K562 (cell line): ENCODE results near the gene MYH9. TPM values are rescaled to one million over a fixed set of nuclear protein-coding genes. Genes with fewer than 3 reads are reported as not detected.

Experiments
- ATAC-seq: fragments of 200-7000 bp; cut with Tn5 transposase; 3 replicates; pipeline ENCODE4 v1.9.1; 2020; ENCODE audit warnings: moderate library complexity
- BruUV-seq: library from RNA; stranded (reverse); fragments of 400-500 nt; replicated peaks from 2 replicates; lab custom pipeline; 2021; lab: Mats Ljungman, UMichigan
- CTCF ChIA-PET: fragments of 300-600 bp; formaldehyde crosslinking; extraction: SDS; loops from one replicate; lab custom pipeline; 2021; ENCODE audit warnings: low intra/inter-chr PET ratio; lab: Yijun Ruan, JAX
- POLR2A ChIA-PET: fragments of 300-600, 350-650 bp; sonication (Branson Sonifier 250); formaldehyde crosslinking; extraction: SDS; loops from one replicate; lab custom pipeline; 2021; ENCODE audit warnings: antibody characterized with exemption, inconsistent platforms; lab: Yijun Ruan, JAX
- DNase-seq, 4 experiments: peaks; one replicate each; pipeline versions ENCODE4 v3.0.0 to v3.0.0-alpha.2; 2011 to 2018; ENCODE audit warnings: low spot score in 3 of 4, mixed read lengths in 3 of 4; ENCODE audit errors: extremely low read depth in 1 of 4
- FAIRE-seq: peaks from 2 replicates; lab custom pipeline; 2011; peaks lifted over from hg19 to GRCh38; lab: Jason Lieb, UNC
- H2AFZ ChIP-seq: 2 replicates; pipeline ENCODE4 v1.6.0; 2011; ENCODE audit warnings: low read depth, low read length, control low read depth, inconsistent platforms
- H3K27ac ChIP-seq: fragments of 200-600 bp; 3 replicates; pipeline ENCODE4 v1.8.0; 2011; ENCODE audit warnings: low read depth, mild to moderate bottlenecking, control low read depth, inconsistent platforms, low read length, moderate library complexity, mixed read lengths; ENCODE audit errors: extremely low read depth
- H3K27me3 ChIP-seq, 2 experiments: fragments of 300-600 bp in 1 of 2; 2 replicates in 1 of 2; 3 replicates in 1 of 2; pipeline versions ENCODE4 v1.6.0 to v1.8.0; 2011; ENCODE audit warnings: inconsistent platforms in 2 of 2, low read length in 2 of 2, mild to moderate bottlenecking in 1 of 2, mixed read lengths in 1 of 2, moderate library complexity in 1 of 2; ENCODE audit not compliant: control insufficient read depth in 2 of 2, insufficient read depth in 2 of 2
- H3K36me3 ChIP-seq: fragments of 300-600 bp; 3 replicates; pipeline ENCODE4 v1.8.0; 2011; ENCODE audit warnings: mild to moderate bottlenecking, low read length, inconsistent platforms; ENCODE audit not compliant: control insufficient read depth, insufficient read depth
- H3K4me1 ChIP-seq, 2 experiments: fragments of 200-600 bp in 1 of 2; replicated peaks in 1 of 2; 2 replicates in 1 of 2; 3 replicates in 1 of 2; pipeline versions ENCODE4 v1.5.1 to v1.8.0; 2011; ENCODE audit warnings: inconsistent platforms in 2 of 2, low read length in 2 of 2, mild to moderate bottlenecking in 1 of 2, mixed read lengths in 1 of 2, moderate library complexity in 1 of 2; ENCODE audit not compliant: control insufficient read depth in 2 of 2, insufficient read depth in 2 of 2
- H3K4me2 ChIP-seq: 2 replicates; pipeline ENCODE4 v1.6.1; 2011; ENCODE audit warnings: low read length, control low read depth, inconsistent platforms, mixed read lengths; ENCODE audit not compliant: insufficient read depth
- H3K4me3 ChIP-seq: fragments of 200-600 bp; sonication (generic), shearing (Covaris generic); 2 replicates; pipeline ENCODE4 v1.5.1; 2016; ENCODE audit warnings: control low read depth, inconsistent platforms
- H3K79me2 ChIP-seq: fragments of 200-600 bp; 3 replicates; pipeline ENCODE4 v1.8.0; 2011; ENCODE audit warnings: low read length, inconsistent platforms; ENCODE audit not compliant: control insufficient read depth, insufficient read depth
- H3K9ac ChIP-seq, 2 experiments: 2 replicates each; pipeline versions ENCODE4 v1.6.0 to v1.6.1; 2011; ENCODE audit warnings: low read depth in 2 of 2, low read length in 2 of 2, control low read depth in 1 of 2, inconsistent platforms in 1 of 2, mild to moderate bottlenecking in 1 of 2, mixed read lengths in 1 of 2; ENCODE audit not compliant: insufficient read depth in 1 of 2
- H3K9me1 ChIP-seq: one replicate; pipeline ENCODE4 v1.6.0; 2011; ENCODE audit warnings: inconsistent platforms, mild to moderate bottlenecking, low read length, moderate library complexity; ENCODE audit not compliant: control insufficient read depth, insufficient read depth
- H3K9me3 ChIP-seq: replicated peaks from 2 replicates; pipeline ENCODE4 v1.5.1; 2011; ENCODE audit warnings: low read depth, low read length, inconsistent platforms; ENCODE audit not compliant: control insufficient read depth, insufficient read depth
- H4K20me1 ChIP-seq: replicated peaks from 2 replicates; pipeline ENCODE4 v1.6.1; 2011; ENCODE audit warnings: low read length, inconsistent platforms, mixed read lengths; ENCODE audit not compliant: control insufficient read depth, insufficient read depth
- BDP1 ChIP-seq: IDR thresholded peaks from 3 replicates; pipeline ENCODE4 v1.6.1; 2011; ENCODE audit not compliant: insufficient read length, insufficient read depth
- E2F5 ChIP-seq: sonication (generic); formaldehyde crosslinking; IDR thresholded peaks from 2 replicates; pipeline ENCODE4 v1.8.0; 2022; ENCODE audit warnings: mild to moderate bottlenecking, missing genetic modification reagents
- HLTF ChIP-seq: fragments of 450-650 bp; IDR thresholded peaks from 2 replicates; pipeline ENCODE4 v1.6.1; 2016
- MAFF ChIP-seq: IDR thresholded peaks from 2 replicates; pipeline ENCODE4 v1.6.1; 2012; ENCODE audit warnings: low read length, improper control_type of control experiment
- MLLT1 ChIP-seq, 2 experiments: fragments of 450-650 bp; IDR thresholded peaks; 2 replicates each; pipeline ENCODE4 v1.6.1; 2016
- PRPF4 ChIP-seq: fragments of 200-400 bp; formaldehyde crosslinking; IDR thresholded peaks from one replicate; pipeline ENCODE4 v1.6.1; 2017; ENCODE audit warnings: low read length, low read depth, mild to moderate bottlenecking; ENCODE audit not compliant: insufficient read depth, poor library complexity, severe bottlenecking
- RBM22 ChIP-seq: fragments of 200-400 bp; formaldehyde crosslinking; IDR thresholded peaks from 2 replicates; pipeline ENCODE4 v1.6.1; 2018; ENCODE audit warnings: low read length, low read depth; ENCODE audit not compliant: poor library complexity, severe bottlenecking
- RNF2 ChIP-seq: sonication (generic); IDR thresholded peaks from 2 replicates; pipeline ENCODE4 v1.6.1; 2016
- SRSF7 ChIP-seq: fragments of 200-400 bp; formaldehyde crosslinking; optimal IDR thresholded peaks from 2 replicates; pipeline ENCODE3; 2017; ENCODE audit warnings: mild to moderate bottlenecking, low read depth, low read length
- TAF15 ChIP-seq: fragments of 200-400 bp; formaldehyde crosslinking; IDR thresholded peaks from 2 replicates; pipeline ENCODE4 v1.6.1; 2017; ENCODE audit warnings: mild to moderate bottlenecking, low read depth, low read length, moderate library complexity
- TSC22D4 ChIP-seq: fragments of 450-650 bp; IDR thresholded peaks from 2 replicates; pipeline ENCODE4 v1.6.1; 2016; ENCODE audit warnings: missing genetic modification characterization, missing biosample characterization, control low read depth
- ZFX ChIP-seq: sonication (generic); formaldehyde crosslinking; IDR thresholded peaks from 2 replicates; pipeline ENCODE4 v1.8.0; 2022; ENCODE audit warnings: mild to moderate bottlenecking, missing genetic modification reagents, moderate library complexity
- ZNF764 ChIP-seq: fragments of 250-450 bp; sonication (Bioruptor Pico); IDR thresholded peaks from 2 replicates; pipeline ENCODE4 v1.4.0; 2020; ENCODE audit warnings: low read depth, mild to moderate bottlenecking, moderate library complexity
- ZNF780A ChIP-seq: fragments of 250-450 bp; sonication (Bioruptor Pico); IDR thresholded peaks from 2 replicates; pipeline ENCODE4 v1.5.0; 2021; ENCODE audit warnings: mild to moderate bottlenecking
- WGBS: fragments of 100-300 bp; shearing (Covaris generic); methylation state at CpG from one replicate; pipeline ENCODE4 v1.1.6; 2016; ENCODE audit warnings: low coverage, mixed read lengths; ENCODE audit not compliant: insufficient coverage; ENCODE audit errors: missing lambda C conversion rate; 5-methylcytosine and 5-hydroxymethylcytosine counted together
- in situ Hi-C: fragments of 300-500 bp; cut with MboI; formaldehyde crosslinking; loops from 4 replicates; pipeline ENCODE4 v1.15.0; 2018; ENCODE audit warnings: inconsistent platforms, mixed read lengths
- intact Hi-C: fragments of 100-400 bp; cut with micrococcal nuclease; formaldehyde crosslinking; loops from 2 replicates; pipeline ENCODE4 v1.14.2; 2022
- polyA plus RNA-seq, 8 experiments: library from polyadenylated mRNA; depleted of rRNA in 4 of 8; stranded (reverse) in 5 of 8; unstranded in 3 of 8; fragments of >200 nt; fragmentation: Nextera tagmentation in 2 of 8; fragmentation: Illumina TruSeq in 1 of 8; extraction: Ambion mirVana in 2 of 8; extraction: Trizol in 1 of 8; gene quantifications; 2 replicates each; pipeline versions ENCODE4 v1.2.1 to v1.2.3, GENCODE V29; 2011 to 2014; ENCODE audit warnings: inconsistent platforms in 1 of 8, missing spikeins in 1 of 8
- total RNA-seq, 7 experiments: library from RNA; depleted of rRNA in 6 of 7; stranded (reverse); fragments of >200 nt in 6 of 7; fragmentation: Illumina TruSeq in 2 of 7; extraction: Trizol in 2 of 7; gene quantifications; 2 replicates each; pipeline versions ENCODE4 v1.2.1 to v1.2.3, GENCODE V29; 2011 to 2021; ENCODE audit warnings: low replicate concordance in 1 of 7
- TF ChIP-seq, protein P1 (sequence below): sonication (generic); formaldehyde crosslinking; IDR thresholded peaks from 2 replicates; pipeline ENCODE4 v1.5.0; 2020; ENCODE audit warnings: missing genetic modification reagents

MYH9 gene
- total and polyA plus RNA-seq, 9 of the 15 experiments (the other 6 are each of a cell fraction or from before 2014, with no cell fraction given) = 0.71 to 111 (median 24.6) TPM

- no peaks in the 10 kb centered on the region for H3K27me3 ChIP-seq
These were observed 102.2 kb downstream of the MYH9 start for GRCh38 chr22:36285545-36285944.

GRCh38 chr22:36285017-36285416 is 102.8 kb downstream of the MYH9 start:
- ChIA-PET CTCF (no interaction called here), POLR2A (no interaction called here)
- DNase-seq (no peak), ATAC-seq (no peak), FAIRE-seq (no peak)
- 93% methylated on average over 6 of the region's 12 CpGs for WGBS
- Histone ChIP-seq H3K79me2 (no peaks in the 10 kb centered on the region), H3K4me3 (no peak overlapping the region), H3K4me1 (peaks cover 0 to 11% of the 10 kb centered on the region in 2 experiments; a peak in 2 of 5 replicates), H3K9me1 (no peaks in the 10 kb centered on the region), H3K9me3 (no peaks in the 10 kb centered on the region), H3K27me3 (no peaks in the 10 kb centered on the region), H2AFZ (no peak overlapping the region), H3K36me3 (peaks cover 80% of the 10 kb centered on the region; the same call in 2 of the 3 replicates), H3K27ac (no peak overlapping the region), H3K4me2 (no peak overlapping the region), H3K9ac (no peak overlapping the region; a peak in 1 of 4 replicates), H4K20me1 (peaks cover 6% of the 10 kb centered on the region; the same call in 1 of the 2 replicates)
- in situ Hi-C loops = no loop called here
- no TSS peak for BruUV-seq
- intact Hi-C loops = loop anchor here (5.0 kb wide), 1 partner anchor 143 kb away; no protein-coding TSS in a partner anchor
- TF ChIP-seq HLTF (no peak), ZNF764 (CRISPR knock-in tag) (no peak), SRSF7 (no peak), RNF2 (no peak), MLLT1 (IDR thresholded peaks at IDR 0.05) (no peak), ZFX (CRISPR knock-in tag) (no peak), BDP1 (no peak), MAFF (no peak), TAF15 (no peak), PRPF4 (no peak), TSC22D4 (tag) (no peak), E2F5 (CRISPR knock-in tag) (no peak)
- TF ChIP-seq, protein P1, sequence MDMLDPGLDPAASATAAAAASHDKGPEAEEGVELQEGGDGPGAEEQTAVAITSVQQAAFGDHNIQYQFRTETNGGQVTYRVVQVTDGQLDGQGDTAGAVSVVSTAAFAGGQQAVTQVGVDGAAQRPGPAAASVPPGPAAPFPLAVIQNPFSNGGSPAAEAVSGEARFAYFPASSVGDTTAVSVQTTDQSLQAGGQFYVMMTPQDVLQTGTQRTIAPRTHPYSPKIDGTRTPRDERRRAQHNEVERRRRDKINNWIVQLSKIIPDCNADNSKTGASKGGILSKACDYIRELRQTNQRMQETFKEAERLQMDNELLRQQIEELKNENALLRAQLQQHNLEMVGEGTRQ (CRISPR knock-in tag) = no peak

More at GRCh38 chr22:36285545-36285944, 102.2 kb downstream of the MYH9 start:
- Histone ChIP-seq H4K20me1 (peaks cover 6% of the 10 kb centered on the region; the same call in 1 of the 2 replicates), H3K9me1 (no peaks in the 10 kb centered on the region), H3K4me3 (no peak overlapping the region), H3K27ac (no peak overlapping the region), H3K4me2 (no peak overlapping the region), H3K9ac (no peak overlapping the region; a peak in 1 of 4 replicates), H3K9me3 (no peaks in the 10 kb centered on the region), H3K4me1 (peaks cover 0 to 11% of the 10 kb centered on the region in 2 experiments; a peak in 2 of 5 replicates), H3K36me3 (peaks cover 80% of the 10 kb centered on the region; the same call in 2 of the 3 replicates), H2AFZ (no peak overlapping the region), H3K79me2 (no peaks in the 10 kb centered on the region)
- WGBS = 89% methylated on average over 3 of the region's 21 CpGs
- POLR2A ChIA-PET = interaction anchor here (1.1 to 1.4 kb wide), 2 partner anchors 10 to 91 kb away, joined by 3 read pairs; no protein-coding TSS in a partner anchor
- BruUV-seq = no TSS peak
- intact Hi-C loops = loop anchor here (5.0 kb wide), 1 partner anchor 143 kb away; no protein-coding TSS in a partner anchor
- CTCF ChIA-PET = no interaction called here
- FAIRE-seq (no peak), ATAC-seq (no peak), DNase-seq (no peak)
- TF ChIP-seq RBM22 (peak; percentile 55), ZNF780A (CRISPR knock-in tag) (no peak)
- in situ Hi-C loops = no loop called here
